HepG2 (cell line): ENCODE data around the gene H2AZ1. TPM values are rescaled to one million over a fixed set of nuclear protein-coding genes. Genes with fewer than 3 reads are reported as not detected.

Experiments
- BRD4 ChIP-seq: sonication (generic); formaldehyde crosslinking; IDR thresholded peaks from 2 replicates; pipeline ENCODE4 v1.4.0; 2020; ENCODE audit warnings: missing genetic modification reagents
- MZF1 ChIP-seq: sonication (generic); formaldehyde crosslinking; IDR thresholded peaks from 2 replicates; pipeline ENCODE4 v1.8.1; 2023; ENCODE audit warnings: mild to moderate bottlenecking, missing genetic modification reagents, borderline replicate concordance
- ZNF451 ChIP-seq: sonication (generic); formaldehyde crosslinking; IDR thresholded peaks from 2 replicates; pipeline ENCODE4 v1.5.0; 2020; ENCODE audit warnings: mild to moderate bottlenecking, missing genetic modification reagents
- ZNF670 ChIP-seq: sonication (generic); formaldehyde crosslinking; IDR thresholded peaks from 2 replicates; pipeline ENCODE4 v1.8.0; 2022; ENCODE audit warnings: mild to moderate bottlenecking, missing genetic modification reagents, borderline replicate concordance
- ZSCAN29 ChIP-seq: sonication (generic); formaldehyde crosslinking; conservative IDR thresholded peaks from 2 replicates; pipeline ENCODE4 v1.4.0; 2020; ENCODE audit warnings: mild to moderate bottlenecking, missing genetic modification reagents
- polyA plus RNA-seq, 8 experiments: library from polyadenylated mRNA; depleted of rRNA in 3 of 8; stranded (reverse) in 7 of 8; unstranded in 1 of 8; fragments of >200 nt; fragmentation: Illumina TruSeq in 4 of 8; extraction: Trizol in 4 of 8; gene quantifications; 2 replicates each; pipeline versions ENCODE4 v1.2.1 to v1.2.3, GENCODE V29; 2011 to 2016; ENCODE audit warnings: low read depth in 4 of 8, missing spikeins in 1 of 8, mixed read lengths in 1 of 8; ENCODE audit not compliant: insufficient read depth in 1 of 8
- total RNA-seq, 5 experiments: library from RNA; depleted of rRNA; stranded (reverse); fragments of >200 nt; fragmentation: Illumina TruSeq; extraction: Trizol; gene quantifications; 2 replicates each; pipeline ENCODE4 v1.2.3, GENCODE V29; 2016; ENCODE audit warnings: low read depth in 1 of 5
- TF ChIP-seq, protein P1 (sequence below): sonication (generic); formaldehyde crosslinking; IDR thresholded peaks from 2 replicates; pipeline ENCODE4 v1.4.0; 2020; ENCODE audit warnings: missing genetic modification reagents, borderline replicate concordance
- TF ChIP-seq, protein P2 (sequence below): sonication (generic); formaldehyde crosslinking; IDR thresholded peaks from 2 replicates; pipeline ENCODE4 v1.9.0; 2022; ENCODE audit warnings: missing genetic modification reagents, mild to moderate bottlenecking, borderline replicate concordance
- TF ChIP-seq, protein P3 (sequence below): sonication (generic); formaldehyde crosslinking; IDR thresholded peaks from 2 replicates; pipeline ENCODE4 v1.9.0; 2021; ENCODE audit warnings: mild to moderate bottlenecking, missing genetic modification reagents
- TF ChIP-seq, protein P4 (sequence below): IDR thresholded peaks from 2 replicates; pipeline ENCODE4 v1.6.1; 2018; ENCODE audit warnings: missing genetic modification reagents

Gene H2AZ1
- total and polyA plus RNA-seq, 2 of the 13 experiments (the other 11 are each of a cell fraction or from before 2014, with no cell fraction given): 301 to 574 TPM

DNA sequence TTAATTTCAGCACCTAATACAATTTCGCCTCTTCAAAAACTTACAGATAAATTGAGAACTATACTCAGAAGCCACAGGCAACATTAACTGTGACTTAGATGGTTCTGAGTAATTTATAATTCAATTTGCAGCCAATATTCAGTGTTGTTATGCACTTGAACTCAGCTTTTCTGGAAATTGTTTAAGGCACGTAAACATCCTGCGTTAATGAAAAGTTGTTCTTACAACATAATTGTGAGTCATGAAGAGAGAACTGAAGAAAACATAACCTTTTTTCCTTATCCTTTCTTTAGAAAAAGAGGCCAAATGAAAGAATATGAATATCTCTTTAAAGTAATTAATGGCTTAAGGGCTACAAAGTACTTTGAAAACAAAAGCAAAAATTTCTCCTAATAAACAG lies 16.6 kb upstream of the H2AZ1 start (continued):
- TF ChIP-seq, protein P1, sequence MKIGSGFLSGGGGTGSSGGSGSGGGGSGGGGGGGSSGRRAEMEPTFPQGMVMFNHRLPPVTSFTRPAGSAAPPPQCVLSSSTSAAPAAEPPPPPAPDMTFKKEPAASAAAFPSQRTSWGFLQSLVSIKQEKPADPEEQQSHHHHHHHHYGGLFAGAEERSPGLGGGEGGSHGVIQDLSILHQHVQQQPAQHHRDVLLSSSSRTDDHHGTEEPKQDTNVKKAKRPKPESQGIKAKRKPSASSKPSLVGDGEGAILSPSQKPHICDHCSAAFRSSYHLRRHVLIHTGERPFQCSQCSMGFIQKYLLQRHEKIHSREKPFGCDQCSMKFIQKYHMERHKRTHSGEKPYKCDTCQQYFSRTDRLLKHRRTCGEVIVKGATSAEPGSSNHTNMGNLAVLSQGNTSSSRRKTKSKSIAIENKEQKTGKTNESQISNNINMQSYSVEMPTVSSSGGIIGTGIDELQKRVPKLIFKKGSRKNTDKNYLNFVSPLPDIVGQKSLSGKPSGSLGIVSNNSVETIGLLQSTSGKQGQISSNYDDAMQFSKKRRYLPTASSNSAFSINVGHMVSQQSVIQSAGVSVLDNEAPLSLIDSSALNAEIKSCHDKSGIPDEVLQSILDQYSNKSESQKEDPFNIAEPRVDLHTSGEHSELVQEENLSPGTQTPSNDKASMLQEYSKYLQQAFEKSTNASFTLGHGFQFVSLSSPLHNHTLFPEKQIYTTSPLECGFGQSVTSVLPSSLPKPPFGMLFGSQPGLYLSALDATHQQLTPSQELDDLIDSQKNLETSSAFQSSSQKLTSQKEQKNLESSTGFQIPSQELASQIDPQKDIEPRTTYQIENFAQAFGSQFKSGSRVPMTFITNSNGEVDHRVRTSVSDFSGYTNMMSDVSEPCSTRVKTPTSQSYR (CRISPR knock-in tag): no peak
- TF ChIP-seq ZNF670 (CRISPR knock-in tag) (no peak), BRD4 (CRISPR knock-in tag) (no peak), ZSCAN29 (CRISPR knock-in tag) (no peak), MZF1 (CRISPR knock-in tag) (no peak), ZNF451 (no peak)
- TF ChIP-seq, protein P2, sequence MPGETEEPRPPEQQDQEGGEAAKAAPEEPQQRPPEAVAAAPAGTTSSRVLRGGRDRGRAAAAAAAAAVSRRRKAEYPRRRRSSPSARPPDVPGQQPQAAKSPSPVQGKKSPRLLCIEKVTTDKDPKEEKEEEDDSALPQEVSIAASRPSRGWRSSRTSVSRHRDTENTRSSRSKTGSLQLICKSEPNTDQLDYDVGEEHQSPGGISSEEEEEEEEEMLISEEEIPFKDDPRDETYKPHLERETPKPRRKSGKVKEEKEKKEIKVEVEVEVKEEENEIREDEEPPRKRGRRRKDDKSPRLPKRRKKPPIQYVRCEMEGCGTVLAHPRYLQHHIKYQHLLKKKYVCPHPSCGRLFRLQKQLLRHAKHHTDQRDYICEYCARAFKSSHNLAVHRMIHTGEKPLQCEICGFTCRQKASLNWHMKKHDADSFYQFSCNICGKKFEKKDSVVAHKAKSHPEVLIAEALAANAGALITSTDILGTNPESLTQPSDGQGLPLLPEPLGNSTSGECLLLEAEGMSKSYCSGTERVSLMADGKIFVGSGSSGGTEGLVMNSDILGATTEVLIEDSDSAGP (CRISPR knock-in tag): no peak
- TF ChIP-seq, protein P3, sequence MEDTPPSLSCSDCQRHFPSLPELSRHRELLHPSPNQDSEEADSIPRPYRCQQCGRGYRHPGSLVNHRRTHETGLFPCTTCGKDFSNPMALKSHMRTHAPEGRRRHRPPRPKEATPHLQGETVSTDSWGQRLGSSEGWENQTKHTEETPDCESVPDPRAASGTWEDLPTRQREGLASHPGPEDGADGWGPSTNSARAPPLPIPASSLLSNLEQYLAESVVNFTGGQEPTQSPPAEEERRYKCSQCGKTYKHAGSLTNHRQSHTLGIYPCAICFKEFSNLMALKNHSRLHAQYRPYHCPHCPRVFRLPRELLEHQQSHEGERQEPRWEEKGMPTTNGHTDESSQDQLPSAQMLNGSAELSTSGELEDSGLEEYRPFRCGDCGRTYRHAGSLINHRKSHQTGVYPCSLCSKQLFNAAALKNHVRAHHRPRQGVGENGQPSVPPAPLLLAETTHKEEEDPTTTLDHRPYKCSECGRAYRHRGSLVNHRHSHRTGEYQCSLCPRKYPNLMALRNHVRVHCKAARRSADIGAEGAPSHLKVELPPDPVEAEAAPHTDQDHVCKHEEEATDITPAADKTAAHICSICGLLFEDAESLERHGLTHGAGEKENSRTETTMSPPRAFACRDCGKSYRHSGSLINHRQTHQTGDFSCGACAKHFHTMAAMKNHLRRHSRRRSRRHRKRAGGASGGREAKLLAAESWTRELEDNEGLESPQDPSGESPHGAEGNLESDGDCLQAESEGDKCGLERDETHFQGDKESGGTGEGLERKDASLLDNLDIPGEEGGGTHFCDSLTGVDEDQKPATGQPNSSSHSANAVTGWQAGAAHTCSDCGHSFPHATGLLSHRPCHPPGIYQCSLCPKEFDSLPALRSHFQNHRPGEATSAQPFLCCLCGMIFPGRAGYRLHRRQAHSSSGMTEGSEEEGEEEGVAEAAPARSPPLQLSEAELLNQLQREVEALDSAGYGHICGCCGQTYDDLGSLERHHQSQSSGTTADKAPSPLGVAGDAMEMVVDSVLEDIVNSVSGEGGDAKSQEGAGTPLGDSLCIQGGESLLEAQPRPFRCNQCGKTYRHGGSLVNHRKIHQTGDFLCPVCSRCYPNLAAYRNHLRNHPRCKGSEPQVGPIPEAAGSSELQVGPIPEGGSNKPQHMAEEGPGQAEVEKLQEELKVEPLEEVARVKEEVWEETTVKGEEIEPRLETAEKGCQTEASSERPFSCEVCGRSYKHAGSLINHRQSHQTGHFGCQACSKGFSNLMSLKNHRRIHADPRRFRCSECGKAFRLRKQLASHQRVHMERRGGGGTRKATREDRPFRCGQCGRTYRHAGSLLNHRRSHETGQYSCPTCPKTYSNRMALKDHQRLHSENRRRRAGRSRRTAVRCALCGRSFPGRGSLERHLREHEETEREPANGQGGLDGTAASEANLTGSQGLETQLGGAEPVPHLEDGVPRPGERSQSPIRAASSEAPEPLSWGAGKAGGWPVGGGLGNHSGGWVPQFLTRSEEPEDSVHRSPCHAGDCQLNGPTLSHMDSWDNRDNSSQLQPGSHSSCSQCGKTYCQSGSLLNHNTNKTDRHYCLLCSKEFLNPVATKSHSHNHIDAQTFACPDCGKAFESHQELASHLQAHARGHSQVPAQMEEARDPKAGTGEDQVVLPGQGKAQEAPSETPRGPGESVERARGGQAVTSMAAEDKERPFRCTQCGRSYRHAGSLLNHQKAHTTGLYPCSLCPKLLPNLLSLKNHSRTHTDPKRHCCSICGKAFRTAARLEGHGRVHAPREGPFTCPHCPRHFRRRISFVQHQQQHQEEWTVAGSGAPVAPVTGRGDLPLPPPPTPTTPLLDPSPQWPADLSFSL (CRISPR knock-in tag): no peak
- TF ChIP-seq, protein P4, sequence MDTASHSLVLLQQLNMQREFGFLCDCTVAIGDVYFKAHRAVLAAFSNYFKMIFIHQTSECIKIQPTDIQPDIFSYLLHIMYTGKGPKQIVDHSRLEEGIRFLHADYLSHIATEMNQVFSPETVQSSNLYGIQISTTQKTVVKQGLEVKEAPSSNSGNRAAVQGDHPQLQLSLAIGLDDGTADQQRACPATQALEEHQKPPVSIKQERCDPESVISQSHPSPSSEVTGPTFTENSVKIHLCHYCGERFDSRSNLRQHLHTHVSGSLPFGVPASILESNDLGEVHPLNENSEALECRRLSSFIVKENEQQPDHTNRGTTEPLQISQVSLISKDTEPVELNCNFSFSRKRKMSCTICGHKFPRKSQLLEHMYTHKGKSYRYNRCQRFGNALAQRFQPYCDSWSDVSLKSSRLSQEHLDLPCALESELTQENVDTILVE: no peak
